ENCODE data around the gene RXRA. TPM values are rescaled to one million over a fixed set of nuclear protein-coding genes. Genes with fewer than 3 reads are reported as not detected.

The RXRA gene
- total and polyA plus RNA-seq, 2 donors (not counting 1 experiment from before 2014, with no cell fraction given) = 2.6 to 6.8 TPM

DNA sequence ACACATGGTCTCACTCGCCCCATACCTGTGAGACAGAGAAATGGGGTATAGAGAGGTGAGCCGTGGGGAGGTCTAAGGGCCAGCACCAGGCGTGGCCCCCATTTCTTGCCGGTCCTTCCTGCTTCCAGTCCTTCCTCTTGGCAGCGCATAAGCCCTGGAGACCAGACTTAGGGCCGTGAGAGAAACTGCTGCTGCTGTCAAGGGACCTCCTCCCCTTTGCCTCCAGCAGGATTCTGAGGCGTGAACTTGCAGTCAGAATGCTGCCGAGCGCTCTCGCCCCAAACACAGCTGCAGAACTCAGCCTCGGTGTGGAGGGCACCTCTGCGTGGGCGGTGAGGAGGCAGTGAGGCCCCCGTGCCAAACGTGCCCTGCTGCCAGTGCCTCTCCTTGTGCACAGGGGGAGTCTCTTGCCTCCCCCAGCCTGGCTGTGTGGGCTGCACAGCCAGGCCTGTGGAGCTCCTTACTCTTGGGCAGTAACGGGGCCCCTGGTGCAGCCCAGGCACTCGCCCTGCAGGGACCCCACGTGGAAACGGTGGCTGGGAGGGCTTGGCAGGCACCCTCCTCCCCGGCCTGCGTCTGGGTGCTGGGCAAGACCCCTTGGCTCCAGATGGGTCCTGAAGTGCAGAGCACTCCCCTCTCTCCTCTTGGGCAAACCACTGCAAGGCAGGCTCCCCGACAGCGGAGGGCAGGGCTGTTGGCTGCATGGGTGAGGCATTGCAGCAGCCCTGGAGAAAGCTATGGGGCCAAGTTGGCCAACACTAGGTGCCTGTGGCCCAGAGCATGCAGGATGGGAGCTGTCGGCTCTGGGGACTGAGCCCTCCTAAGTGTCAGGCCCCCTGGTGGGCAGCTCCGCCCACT, 85.4 kb downstream of the RXRA start:
- ATAC-seq (ENCODE audit: low read depth) = no peak
- H3K27me3 Mint-ChIP-seq = no peaks in the 10 kb centered on the region
- Histone ChIP-seq H3K4me3 (ENCODE audit: control extremely low read depth in 1 of 5, extremely low read depth in 1 of 5, insufficient read depth in 1 of 5, low read depth in 2 of 5, low read length in 4 of 5) (no peak overlapping the region), H3K9me3 (ENCODE audit: control extremely low read depth in 1 of 3, control insufficient read depth in 2 of 3, insufficient read depth in 1 of 3, low read length in 2 of 3) (no peaks in the 10 kb centered on the region), H3K9ac (ENCODE audit: low read length) (no peak overlapping the region), H3K4me1 (ENCODE audit: control insufficient read depth in 2 of 2, insufficient read depth in 2 of 2, low read length in 2 of 2) (peaks cover 23 to 27% of the 10 kb centered on the region in 2 donors), H4K20me1 (ENCODE audit: control insufficient read depth, insufficient read depth, low read length, poor library complexity, severe bottlenecking) (peaks cover 24% of the 10 kb centered on the region), H3K79me2 (ENCODE audit: control insufficient read depth, insufficient read depth, low read length) (peaks cover 14% of the 10 kb centered on the region), H3K4me2 (replicated peaks; ENCODE audit: low read depth, low read length, poor library complexity, severe bottlenecking) (no peak overlapping the region), H3K27ac (ENCODE audit: low read length in 2 of 2) (no peak overlapping the region), H3K36me3 (replicated peaks in 1 of 2; ENCODE audit: control extremely low read depth in 1 of 2, control insufficient read depth in 1 of 2, extremely low read depth in 1 of 2, insufficient read depth in 2 of 2, low read length in 1 of 2) (peaks cover 0 to 2% of the 10 kb centered on the region in 2 experiments), H2AFZ (ENCODE audit: insufficient read depth, low read depth, low read length, poor library complexity, severe bottlenecking) (no peak overlapping the region), H3K27me3 (replicated peaks in 1 of 4; ENCODE audit: control extremely low read depth in 1 of 4, control insufficient read depth in 3 of 4, insufficient read depth in 4 of 4, low read length in 3 of 4) (no peaks in the 10 kb centered on the region)
- no peaks in the 10 kb centered on the region for H3K9me3 Mint-ChIP-seq (ENCODE audit: insufficient read depth)
- intact Hi-C loops (cut with micrococcal nuclease) = no loop called here
- 88% methylated on average over 24 of the region's 25 CpGs for WGBS (ENCODE audit: insufficient coverage)
- CTCF ChIA-PET = no interaction called here
- H3K27ac Mint-ChIP-seq = no peak overlapping the region
- TF ChIP-seq EZH2 (IDR thresholded peaks at IDR 0.05; ENCODE audit: borderline replicate concordance, insufficient read depth, low read depth, low read length, poor library complexity, severe bottlenecking) (no peak), CTCF (IDR thresholded peaks at IDR 0.05) (no peak)
- H3K4me3 Mint-ChIP-seq = no peak overlapping the region
- no peak for DNase-seq
- peaks cover 17% of the 10 kb centered on the region for H3K4me1 Mint-ChIP-seq
- POLR2A ChIA-PET = no interaction called here

DNA sequence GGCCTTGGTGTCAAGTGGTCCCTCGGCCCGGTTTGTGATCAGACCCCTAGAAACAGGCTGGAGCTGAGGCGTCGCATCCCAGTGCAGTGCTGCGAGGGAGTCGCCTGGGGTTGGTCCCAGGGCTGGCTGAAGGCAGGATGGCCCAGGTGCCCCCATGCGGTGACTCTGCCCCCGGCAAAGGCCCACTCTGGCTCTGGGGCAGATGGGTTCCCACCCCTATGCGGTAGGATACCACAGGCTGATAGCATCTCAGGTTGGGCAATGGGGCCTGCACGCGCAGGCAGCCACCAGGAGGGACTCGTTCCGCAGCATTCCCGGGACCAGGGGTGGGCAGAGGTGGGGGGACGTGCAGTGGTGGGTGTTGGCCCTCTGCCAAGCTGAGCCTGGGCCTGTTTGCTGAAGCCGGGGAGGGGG, 86.0 kb downstream of the RXRA start:
- no peak for TF ChIP-seq CTCF (IDR thresholded peaks at IDR 0.05)
- TF ChIP-seq EZH2 (IDR thresholded peaks at IDR 0.05; ENCODE audit: borderline replicate concordance, insufficient read depth, low read depth, low read length, poor library complexity, severe bottlenecking) = no peak
- no peak overlapping the region for H3K27ac Mint-ChIP-seq
- peaks cover 0 to 2% of the 10 kb centered on the region in 2 experiments for H3K36me3 ChIP-seq (replicated peaks in 1 of 2; ENCODE audit: control extremely low read depth in 1 of 2, control insufficient read depth in 1 of 2, extremely low read depth in 1 of 2, insufficient read depth in 2 of 2, low read length in 1 of 2)
- no peaks in the 10 kb centered on the region for H3K27me3 Mint-ChIP-seq
- H3K9me3 Mint-ChIP-seq (ENCODE audit: insufficient read depth) = no peaks in the 10 kb centered on the region
- no peaks in the 10 kb centered on the region for H3K27me3 ChIP-seq (replicated peaks in 1 of 4; ENCODE audit: control extremely low read depth in 1 of 4, control insufficient read depth in 3 of 4, insufficient read depth in 4 of 4, low read length in 3 of 4)
- H3K9me3 ChIP-seq (ENCODE audit: control extremely low read depth in 1 of 3, control insufficient read depth in 2 of 3, insufficient read depth in 1 of 3, low read length in 2 of 3) = no peaks in the 10 kb centered on the region
- H3K27ac ChIP-seq (ENCODE audit: low read length in 2 of 2) = no peak overlapping the region
- POLR2A ChIA-PET = no interaction called here
- H3K9ac ChIP-seq (ENCODE audit: low read length) = no peak overlapping the region
- peaks cover 17% of the 10 kb centered on the region for H4K20me1 ChIP-seq (ENCODE audit: control insufficient read depth, insufficient read depth, low read length, poor library complexity, severe bottlenecking)
- H2AFZ ChIP-seq (ENCODE audit: insufficient read depth, low read depth, low read length, poor library complexity, severe bottlenecking) = no peak overlapping the region
- no peak overlapping the region for H3K4me3 ChIP-seq (ENCODE audit: control extremely low read depth in 1 of 5, extremely low read depth in 1 of 5, insufficient read depth in 1 of 5, low read depth in 2 of 5, low read length in 4 of 5)
- no peak overlapping the region for H3K4me3 Mint-ChIP-seq
- CTCF ChIA-PET = no interaction called here
- ATAC-seq (ENCODE audit: low read depth) (no peak), DNase-seq (no peak)
- H3K4me1 Mint-ChIP-seq = peaks cover 11% of the 10 kb centered on the region
- H3K4me1 ChIP-seq (ENCODE audit: control insufficient read depth in 2 of 2, insufficient read depth in 2 of 2, low read length in 2 of 2) = peaks cover 17 to 21% of the 10 kb centered on the region in 2 donors
- WGBS (ENCODE audit: insufficient coverage) = 99% methylated on average over 16 of the region's 16 CpGs
- peaks cover 14% of the 10 kb centered on the region for H3K79me2 ChIP-seq (ENCODE audit: control insufficient read depth, insufficient read depth, low read length)
- no peak overlapping the region for H3K4me2 ChIP-seq (replicated peaks; ENCODE audit: low read depth, low read length, poor library complexity, severe bottlenecking)
- intact Hi-C loops (cut with micrococcal nuclease) = no loop called here
